Measurements from ENCODE around the gene SLC22A5. TPM values are rescaled to one million over a fixed set of nuclear protein-coding genes. Genes with fewer than 3 reads are reported as not detected.
A peak's percentile ranks its signal among the peaks of the same experiment; 100 is the strongest.

SLC22A5 gene
- total and polyA plus RNA-seq, 2 donors from 2014 or later: 28.3 to 36.3 TPM

DNA sequence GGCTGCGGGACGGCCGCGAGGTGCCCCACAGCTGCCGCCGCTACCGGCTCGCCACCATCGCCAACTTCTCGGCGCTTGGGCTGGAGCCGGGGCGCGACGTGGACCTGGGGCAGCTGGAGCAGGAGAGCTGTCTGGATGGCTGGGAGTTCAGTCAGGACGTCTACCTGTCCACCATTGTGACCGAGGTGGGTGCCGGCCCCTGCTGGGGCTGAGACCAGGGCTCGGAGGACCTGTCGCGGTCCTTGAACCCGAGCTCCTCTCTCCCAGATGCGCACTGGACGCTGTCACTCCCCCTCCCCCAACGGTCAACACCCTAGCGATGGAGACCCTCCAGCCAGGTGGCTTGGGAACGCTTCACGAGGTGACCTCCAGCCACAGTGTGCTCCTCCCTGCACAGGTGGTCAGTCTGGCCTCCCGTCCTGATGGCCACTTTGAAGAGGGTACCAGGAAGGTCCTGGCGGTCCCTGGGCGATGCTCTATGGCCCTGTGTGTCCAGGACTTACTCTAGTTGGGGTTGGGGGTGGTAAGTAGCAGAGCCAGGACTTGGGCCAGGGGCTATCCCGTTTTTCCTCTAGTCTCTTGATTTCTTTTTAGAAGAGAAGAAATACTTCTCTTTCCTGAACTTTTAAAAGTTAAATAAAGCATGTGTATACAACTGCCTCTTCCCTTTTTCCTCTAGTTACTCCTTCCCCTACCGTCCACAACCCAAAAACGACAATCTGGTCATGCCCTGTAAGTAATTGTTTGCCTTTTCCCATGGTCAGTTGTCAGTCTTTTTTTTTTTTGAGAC, 866 bp downstream of the SLC22A5 start:
- Histone ChIP-seq H3K4me1 (ENCODE audit: control insufficient read depth in 2 of 3, insufficient read depth in 2 of 3, low read depth in 1 of 3, low read length in 3 of 3) (peaks cover 0 to 21% (median 11%) of the 10 kb centered on the region in 3 donors), H3K36me3 (ENCODE audit: control insufficient read depth in 2 of 3, insufficient read depth in 3 of 3, low read length in 3 of 3) (no peaks in the 10 kb centered on the region), H3K9ac (ENCODE audit: low read length in 3 of 3) (peak overlapping the region; percentile 58 to 95 (median 94)), H3K4me3 (ENCODE audit: low read length in 3 of 3) (peak overlapping the region; percentile 69 to 96 (median 72)), H3K9me3 (ENCODE audit: control insufficient read depth in 2 of 3, insufficient read depth in 1 of 3, low read length in 3 of 3) (no peaks in the 10 kb centered on the region), H3K27ac (ENCODE audit: low read depth in 2 of 2, low read length in 2 of 2) (peak overlapping the region; percentile 93 to 96), H3K27me3 (ENCODE audit: control insufficient read depth, insufficient read depth, low read length) (no peaks in the 10 kb centered on the region)
- FAIRE-seq: no peak
- intact Hi-C loops (cut with DNase I): no loop called here
- DNase-seq: peak in 2 of 5 donors; percentile 69 to 81
- TF ChIP-seq CTCF (IDR thresholded peaks at IDR 0.05; ENCODE audit: borderline replicate concordance, extremely low read depth, insufficient read depth): no peak

DNA sequence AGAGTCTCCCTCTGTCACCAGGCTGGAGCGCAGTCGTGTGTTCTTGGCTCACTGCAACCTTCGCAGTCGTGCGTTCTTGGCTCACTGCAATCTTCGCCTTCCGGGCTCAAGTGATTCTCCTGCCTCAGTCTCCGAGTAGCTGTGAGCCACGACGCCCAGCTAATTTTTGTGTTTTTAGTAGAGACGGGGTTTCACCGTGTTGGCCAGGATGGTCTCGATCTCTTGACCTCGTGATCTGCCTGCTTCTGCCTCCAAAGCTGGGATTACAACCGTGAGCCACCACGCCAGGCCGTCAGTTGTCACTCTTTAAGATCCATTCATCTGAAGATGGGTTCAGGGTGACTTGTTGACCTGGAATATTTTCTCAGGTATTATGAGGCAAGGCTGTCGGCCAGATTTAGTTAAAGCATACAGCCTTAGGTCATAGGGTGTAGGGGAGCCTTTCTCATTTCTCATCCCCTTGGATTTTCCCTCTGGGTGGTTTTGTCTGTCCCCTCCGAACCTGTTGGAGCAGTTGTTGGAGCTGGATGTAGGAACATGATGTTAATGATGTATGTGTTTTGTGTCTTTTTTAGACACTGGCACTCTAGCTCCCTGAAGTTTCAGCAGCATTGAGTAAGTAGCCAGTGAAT, 1.6 kb downstream of the SLC22A5 start:
- no peaks in the 10 kb centered on the region for H3K27me3 ChIP-seq (ENCODE audit: control insufficient read depth, insufficient read depth, low read length)
- H3K9me3 ChIP-seq (ENCODE audit: control insufficient read depth in 2 of 3, insufficient read depth in 1 of 3, low read length in 3 of 3): no peaks in the 10 kb centered on the region
- intact Hi-C loops (cut with DNase I): no loop called here
- peak overlapping the region; percentile 2 to 95 (median 58) for H3K9ac ChIP-seq (ENCODE audit: low read length in 3 of 3)
- peak overlapping the region; percentile 69 to 96 (median 72) for H3K4me3 ChIP-seq (ENCODE audit: low read length in 3 of 3)
- TF ChIP-seq CTCF (IDR thresholded peaks at IDR 0.05; ENCODE audit: borderline replicate concordance, extremely low read depth, insufficient read depth): no peak
- peaks cover 0 to 23% (median 11%) of the 10 kb centered on the region in 3 donors for H3K4me1 ChIP-seq (ENCODE audit: control insufficient read depth in 2 of 3, insufficient read depth in 2 of 3, low read depth in 1 of 3, low read length in 3 of 3)
- FAIRE-seq: no peak
- no peak for DNase-seq
- H3K27ac ChIP-seq (ENCODE audit: low read depth in 2 of 2, low read length in 2 of 2): peak overlapping the region; percentile 93 to 96
- H3K36me3 ChIP-seq (ENCODE audit: control insufficient read depth in 2 of 3, insufficient read depth in 3 of 3, low read length in 3 of 3): no peaks in the 10 kb centered on the region

DNA sequence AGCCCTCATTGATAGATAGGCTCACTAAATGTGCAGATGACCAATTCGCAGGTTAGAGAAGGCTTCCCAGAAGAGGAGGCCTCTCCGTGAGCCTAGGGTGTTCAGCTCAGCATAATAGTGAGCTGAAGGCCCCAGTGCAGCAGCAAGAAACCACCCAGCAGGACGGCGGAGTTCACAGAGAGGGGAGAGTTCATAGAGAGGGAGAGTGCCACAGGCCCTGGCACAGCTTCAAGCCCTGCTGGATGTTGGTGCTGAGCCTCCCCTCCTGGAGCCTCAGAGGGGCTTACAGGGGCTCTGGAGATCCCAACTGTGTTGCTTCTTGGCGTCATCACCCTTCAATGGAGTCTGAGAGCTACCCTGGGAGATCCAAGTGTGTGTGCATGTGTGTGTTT, 2.1 kb downstream of the SLC22A5 start:
- no peak for DNase-seq
- peaks cover 0 to 23% (median 14%) of the 10 kb centered on the region in 3 donors for H3K4me1 ChIP-seq (ENCODE audit: control insufficient read depth in 2 of 3, insufficient read depth in 2 of 3, low read depth in 1 of 3, low read length in 3 of 3)
- FAIRE-seq: no peak
- H3K27ac ChIP-seq (ENCODE audit: low read depth in 2 of 2, low read length in 2 of 2): peak overlapping the region; percentile 93 to 96
- H3K4me3 ChIP-seq (ENCODE audit: low read length in 3 of 3): peak overlapping the region; percentile 69 to 96 (median 72)
- H3K9ac ChIP-seq (ENCODE audit: low read length in 3 of 3): peak overlapping the region in 2 of 3 donors; percentile 2 to 95
- intact Hi-C loops (cut with DNase I): no loop called here
- no peaks in the 10 kb centered on the region for H3K27me3 ChIP-seq (ENCODE audit: control insufficient read depth, insufficient read depth, low read length)
- no peak for TF ChIP-seq CTCF (IDR thresholded peaks at IDR 0.05; ENCODE audit: borderline replicate concordance, extremely low read depth, insufficient read depth)
- no peaks in the 10 kb centered on the region for H3K36me3 ChIP-seq (ENCODE audit: control insufficient read depth in 2 of 3, insufficient read depth in 3 of 3, low read length in 3 of 3)
- H3K9me3 ChIP-seq (ENCODE audit: control insufficient read depth in 2 of 3, insufficient read depth in 1 of 3, low read length in 3 of 3): no peaks in the 10 kb centered on the region

Measured in kidney (tissue), 14 donors.